Measurements from ENCODE around the gene KCNG4.

GRCh38 chr16:84234321-84235241 lies 5.2 kb downstream of the KCNG4 start:
- TF ChIP-seq EZH2 (IDR thresholded peaks at IDR 0.05) (no peak), CTCF (IDR thresholded peaks at IDR 0.05 in 2 of 3, conservative IDR thresholded peaks at IDR 0.05 in 1 of 3; ENCODE audit: borderline replicate concordance in 1 of 3, insufficient read depth in 1 of 3, low read depth in 2 of 3, low read length in 2 of 3) (no peak), TCF7L2 (IDR thresholded peaks at IDR 0.05; ENCODE audit: borderline replicate concordance, extremely low read depth, insufficient read depth, insufficient read length) (no peak), REST (IDR thresholded peaks at IDR 0.05; ENCODE audit: low read depth) (no peak), RAD21 (IDR thresholded peaks at IDR 0.05; ENCODE audit: low read depth) (no peak), ZNF274 (IDR thresholded peaks at IDR 0.05; ENCODE audit: low read depth, low read length) (no peak), POLR2A (IDR thresholded peaks at IDR 0.05; ENCODE audit: borderline replicate concordance, extremely low read depth, insufficient read depth, insufficient read length) (no peak), ATF3 (IDR thresholded peaks at IDR 0.05) (no peak), POLR2AphosphoS5 (IDR thresholded peaks at IDR 0.05; ENCODE audit: low read depth, low read length) (no peak), MAX (IDR thresholded peaks at IDR 0.05) (no peak), ELF1 (IDR thresholded peaks at IDR 0.05; ENCODE audit: borderline replicate concordance, low read depth) (no peak)

All from HCT116 (cell line).